NCI-H82 (cell line): ENCODE results near the gene C17orf100.
"Not testable (repeated sequence)": the region's sequence is repeated elsewhere in the genome, so short reads cannot be mapped to it uniquely, and the experiment has no call there.

Experiments
- DNase-seq: peaks from one replicate; lab custom pipeline; 2025; lab: John Stamatoyannopoulos, UW

The C17orf100 gene

DNA sequence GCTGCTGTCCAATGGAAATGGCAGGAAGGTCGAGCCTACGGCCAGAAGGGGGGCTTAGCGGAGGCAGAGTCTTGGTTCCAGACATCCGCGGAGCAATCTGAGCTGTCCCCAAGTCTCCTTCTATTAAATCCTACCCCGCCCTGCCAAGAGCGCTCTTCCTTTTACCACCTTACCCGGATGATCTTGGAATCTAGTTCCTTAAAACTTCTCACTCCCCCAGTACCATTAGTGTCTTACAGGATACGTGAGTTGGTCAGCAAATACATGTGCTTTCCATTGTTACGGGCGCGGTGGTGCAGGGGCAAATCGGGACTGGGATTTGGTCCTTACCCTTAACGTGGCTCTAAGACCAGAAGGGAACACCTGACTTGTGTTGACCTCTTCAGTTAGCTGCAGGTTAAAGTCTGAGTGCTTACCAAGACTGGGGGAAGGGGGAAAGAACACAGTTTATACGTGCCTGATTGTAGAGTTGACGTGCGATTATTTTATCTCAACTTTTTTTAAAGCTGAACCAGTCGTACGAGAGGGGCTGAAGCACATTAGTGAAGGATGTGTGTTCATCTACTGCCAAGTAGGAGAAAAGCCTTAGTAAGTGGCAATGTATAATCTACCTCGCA is 10.2 kb upstream of the C17orf100 start:
- DNase-seq: peak; percentile 86

DNA sequence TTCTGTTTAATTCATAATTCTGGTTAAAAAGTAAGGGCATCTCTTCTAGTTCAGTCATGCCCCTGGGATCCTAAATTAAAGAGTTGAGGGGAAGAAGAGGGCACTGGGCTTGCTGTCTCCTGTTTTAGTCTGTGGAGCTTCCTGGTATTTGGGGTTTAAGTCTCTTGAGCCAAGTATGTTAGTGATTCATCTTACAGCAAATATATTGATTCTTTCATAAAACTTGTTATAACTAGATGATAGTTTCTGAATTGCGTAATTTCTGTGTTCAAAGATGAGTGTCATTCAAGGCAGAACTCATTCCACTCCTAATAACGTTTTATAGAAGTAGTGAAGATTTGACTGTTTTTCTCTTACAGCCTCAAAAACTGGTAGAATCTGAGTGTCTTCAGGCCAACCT is 9.0 kb upstream of the C17orf100 start:
- DNase-seq: no peak

- DNase-seq: no peak
Measured at GRCh38 chr17:6643451-6644125, 8.0 kb upstream of the C17orf100 start.

GRCh38 chr17:6648181-6648580 is 3.4 kb upstream of the C17orf100 start:
- DNase-seq: peak; percentile 44

DNA sequence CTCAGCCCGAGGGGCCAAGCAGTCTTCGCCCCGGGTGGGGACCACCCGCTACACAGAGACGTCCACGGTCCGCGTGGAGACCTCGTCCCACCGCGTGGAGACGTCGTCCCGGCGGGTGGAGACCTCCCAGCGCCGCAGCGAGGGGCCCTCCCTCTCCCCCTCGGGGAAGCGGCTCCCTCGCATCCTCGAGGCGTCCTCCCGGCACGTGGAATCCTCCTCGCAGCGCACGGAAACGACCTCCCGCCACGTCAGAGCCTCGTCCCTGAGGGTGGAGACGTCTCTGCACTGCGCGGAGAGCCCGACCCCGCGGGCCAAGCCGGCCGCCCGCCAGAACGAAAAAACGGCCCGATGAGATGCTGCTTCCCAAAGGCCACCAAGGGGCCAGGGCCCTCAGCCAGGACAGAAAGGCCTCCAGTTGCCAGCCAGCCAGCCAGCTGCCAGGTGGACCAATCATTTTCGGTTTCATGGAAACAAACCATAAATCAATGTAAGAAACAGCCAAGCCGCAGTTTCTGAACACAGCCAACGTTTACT is 424 bp downstream of the C17orf100 start:
- DNase-seq: peak; percentile 54

- DNase-seq: peak; percentile 82
Measured at GRCh38 chr17:6654841-6655731, 3.5 kb downstream of the C17orf100 start.

DNA sequence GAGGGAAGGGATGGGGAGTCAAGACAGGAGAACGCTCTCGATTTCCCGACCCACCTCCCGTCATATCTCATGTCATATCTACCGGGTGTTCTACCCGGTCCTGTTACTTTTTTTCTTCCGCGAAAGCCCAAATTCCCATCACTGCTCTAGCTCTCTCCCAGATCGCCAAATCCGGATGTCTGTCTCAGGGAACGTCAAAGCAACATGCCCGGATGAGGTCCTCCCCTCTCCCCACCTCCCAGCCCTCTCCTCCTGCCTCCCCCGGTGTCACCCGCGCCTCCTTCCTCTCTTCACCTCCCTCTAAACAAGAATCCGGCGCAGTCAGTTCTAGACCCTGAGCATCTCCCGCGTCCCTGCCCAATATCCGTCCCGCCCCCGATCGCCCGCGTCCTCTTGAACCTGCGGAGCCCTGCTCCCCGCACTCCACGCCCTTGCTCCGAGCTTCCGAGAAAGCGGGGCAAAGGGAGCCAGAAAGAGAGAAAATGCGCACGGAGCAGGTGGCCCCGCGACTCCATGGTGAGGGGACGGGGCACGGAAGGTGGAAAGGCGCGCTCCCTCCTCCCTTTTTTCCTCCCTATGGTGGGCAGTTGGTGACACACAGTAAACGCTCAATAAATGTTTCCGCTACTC is 4.3 kb downstream of the C17orf100 start:
- DNase-seq: not testable (repeated sequence)

- DNase-seq: peak; percentile 24
Measured at GRCh38 chr17:6656797-6657632, 5.5 kb downstream of the C17orf100 start.

DNA sequence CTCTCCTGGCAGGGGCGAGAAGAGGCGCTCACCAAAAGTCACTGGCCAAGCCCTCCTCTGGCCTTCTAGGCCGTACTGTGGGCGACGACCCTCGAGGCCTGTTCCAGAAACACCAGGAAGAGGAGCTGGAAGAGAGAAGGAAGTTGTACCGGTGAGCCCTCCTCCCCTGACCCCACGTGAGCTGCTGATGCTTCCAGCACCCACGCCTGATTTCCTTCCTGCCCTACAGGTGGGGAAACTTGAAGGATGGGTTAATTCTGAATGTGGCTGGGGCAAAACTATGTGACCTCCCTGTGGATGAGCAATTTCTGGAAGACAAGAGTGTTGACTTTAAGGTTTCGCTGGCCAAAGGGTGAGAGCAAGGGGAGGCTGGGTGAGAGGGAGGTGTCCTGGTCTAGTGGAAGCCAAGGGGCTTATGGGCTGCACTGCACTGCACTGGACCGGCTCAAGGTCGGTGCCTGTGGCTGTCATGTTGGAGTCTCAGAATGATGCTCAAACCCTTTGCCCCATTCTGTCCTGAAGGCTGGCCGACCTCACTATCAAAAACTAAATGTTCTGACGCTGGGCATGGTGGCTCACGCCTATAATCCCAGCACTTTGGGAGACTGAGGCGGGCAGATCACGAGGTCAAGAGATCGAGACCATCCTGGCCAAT is 6.2 kb downstream of the C17orf100 start:
- DNase-seq: no peak

- not testable (repeated sequence) for DNase-seq
Measured at GRCh38 chr17:6658411-6658810, 6.8 kb downstream of the C17orf100 start.

GRCh38 chr17:6660101-6660500 is 8.5 kb downstream of the C17orf100 start:
- peak; percentile 16 for DNase-seq

DNA sequence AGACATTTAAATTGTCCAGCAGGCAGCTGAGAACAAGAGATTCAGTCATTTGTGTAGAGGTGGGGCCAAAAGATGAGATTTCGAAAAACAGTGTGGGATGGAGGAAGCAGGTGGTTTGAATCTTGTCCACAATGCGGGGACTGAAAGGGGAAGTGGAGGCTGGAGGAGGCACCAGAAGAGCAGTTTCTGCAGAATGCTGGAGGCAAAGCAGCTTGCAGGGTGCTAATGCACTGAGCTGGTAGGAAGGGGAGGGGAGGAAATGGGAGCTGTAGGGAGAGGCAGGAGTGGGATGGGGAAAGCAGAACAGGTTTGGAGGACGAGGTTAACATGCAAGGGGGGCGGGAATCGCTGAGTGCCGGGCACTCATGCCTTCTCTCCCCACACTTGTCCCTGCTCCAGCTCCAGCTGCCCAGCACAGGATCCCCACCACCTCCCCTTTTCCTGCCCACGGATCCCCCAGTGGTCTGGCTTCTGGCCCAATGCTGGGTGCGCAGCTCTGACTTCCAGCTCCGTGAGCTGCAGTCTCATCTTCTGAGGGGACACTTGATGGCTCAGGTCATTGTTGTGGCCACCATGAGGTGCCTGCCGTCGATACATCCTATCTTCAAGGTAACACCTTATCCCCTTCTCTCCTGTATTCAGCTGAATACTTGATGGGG is 9.4 kb downstream of the C17orf100 start:
- DNase-seq: no peak

GRCh38 chr17:6661464-6661848 is 9.9 kb downstream of the C17orf100 start:
- no peak for DNase-seq

- DNase-seq: not testable (repeated sequence)
Measured at GRCh38 chr17:6663200-6663599, 11.6 kb downstream of the C17orf100 start.

DNA sequence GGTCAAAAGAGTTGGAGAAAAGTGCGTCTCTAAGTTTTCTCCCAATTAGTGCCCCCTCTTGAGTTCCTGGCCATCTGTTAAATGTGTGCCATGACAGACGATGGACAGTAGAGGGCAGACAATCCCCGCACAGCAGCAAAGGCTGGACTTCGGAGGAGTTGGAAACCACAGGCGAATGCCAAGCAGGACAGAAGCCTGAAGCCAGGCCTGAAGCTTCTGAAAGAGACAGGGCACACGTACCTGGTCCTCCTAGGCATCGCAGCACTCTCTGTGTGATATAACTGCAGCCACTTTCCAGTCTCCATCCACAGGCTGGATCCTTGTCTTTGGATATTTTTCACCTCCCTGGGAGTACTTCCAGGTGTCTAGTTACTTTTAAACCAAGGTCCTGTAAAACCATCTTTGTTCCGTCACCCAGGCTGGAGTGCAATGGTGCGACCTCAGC is 14.5 kb downstream of the C17orf100 start:
- peak; percentile 85 for DNase-seq

DNA sequence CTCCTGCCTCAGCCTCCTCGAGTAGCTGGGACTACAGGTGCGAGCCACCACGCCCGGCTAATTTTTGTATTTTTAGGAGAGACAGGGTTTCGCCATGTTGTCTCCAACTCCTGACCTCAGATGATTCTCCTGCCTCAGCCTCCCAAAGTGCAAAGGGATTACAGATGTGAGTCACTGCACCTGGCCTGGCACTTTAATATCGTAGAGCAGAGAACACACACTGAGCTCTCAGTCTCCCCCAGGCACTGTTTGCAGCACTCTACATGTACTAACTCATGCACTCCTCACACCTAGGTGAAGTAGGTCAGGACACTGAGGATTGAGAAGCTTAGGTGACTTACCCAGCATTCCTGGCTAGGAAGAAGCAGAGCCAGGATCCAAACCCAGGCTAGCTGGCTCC is 15.0 kb downstream of the C17orf100 start:
- DNase-seq: no peak

GRCh38 chr17:6667516-6667915 is 16.0 kb downstream of the C17orf100 start:
- DNase-seq: no peak

GRCh38 chr17:6668219-6668618 is 16.7 kb downstream of the C17orf100 start:
- DNase-seq: no peak

DNA sequence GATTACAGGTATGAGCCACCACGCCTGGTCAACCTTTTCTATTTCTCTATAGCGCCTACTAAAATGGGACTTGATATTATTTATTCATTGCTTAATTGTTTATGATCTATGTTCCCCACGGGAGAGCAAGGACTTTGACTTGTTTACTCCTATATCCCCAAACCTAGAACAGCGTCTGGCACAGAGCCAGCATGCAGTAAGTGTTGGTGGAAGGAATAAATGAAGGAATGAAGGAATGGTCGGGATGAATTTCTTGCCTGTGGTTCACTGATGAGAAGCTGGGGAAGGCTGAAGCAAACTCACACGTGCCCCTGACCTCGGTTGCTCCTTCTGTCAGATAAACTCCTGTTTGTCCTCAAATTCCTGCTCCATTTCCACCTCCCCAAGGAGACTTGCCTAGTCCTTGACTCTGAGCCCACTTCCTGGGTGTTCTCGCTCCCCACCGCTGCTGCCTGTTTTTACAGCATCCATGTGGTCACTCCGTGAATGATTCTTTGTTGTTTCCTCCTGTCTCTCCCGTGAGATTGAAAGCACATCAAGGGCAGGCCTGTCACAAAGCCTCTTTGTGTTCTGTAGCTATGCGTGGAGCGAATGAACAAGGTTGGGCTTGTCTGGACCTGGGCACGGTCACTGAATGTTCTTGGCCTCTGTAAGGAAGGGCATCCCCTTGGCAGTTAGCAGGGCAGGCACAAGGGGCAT is 17.3 kb downstream of the C17orf100 start:
- DNase-seq: no peak
